OCI-LY7 (cell line): ENCODE results near the gene PPM1L. TPM values are rescaled to one million over a fixed set of nuclear protein-coding genes. Genes with fewer than 3 reads are reported as not detected.
"Not testable (repeated sequence)": the region's sequence is repeated elsewhere in the genome, so short reads cannot be mapped to it uniquely, and the experiment has no call there.

Experiments
- BruUV-seq: library from RNA; stranded (reverse); fragments of 400-500 nt; replicated peaks from 2 replicates; lab custom pipeline; 2021; lab: Mats Ljungman, UMichigan
- CTCF ChIA-PET: fragments of 300-600 bp; sonication (Branson Sonifier 250); formaldehyde crosslinking; loops from one replicate; lab custom pipeline; 2022; ENCODE audit warnings: antibody characterized with exemption; ENCODE audit not compliant: unreplicated experiment; lab: Charles Lee
- POLR2A ChIA-PET: fragments of 300-600 bp; sonication (Branson Sonifier 250); formaldehyde crosslinking; loops from one replicate; lab custom pipeline; 2022; ENCODE audit warnings: antibody characterized with exemption; lab: Charles Lee
- DNase-seq: peaks from one replicate; pipeline ENCODE4 v3.0.0-alpha.2; 2015; ENCODE audit warnings: low spot score
- H2AFZ ChIP-seq: fragments of 200-600 bp; sonication (generic), shearing (Covaris generic); 2 replicates; pipeline ENCODE4 v1.6.1; 2014; ENCODE audit warnings: mild to moderate bottlenecking, antibody characterized with exemption, low read length, moderate library complexity
- H3K27ac ChIP-seq: fragments of 200-600 bp; sonication (generic); 2 replicates; pipeline ENCODE4 v1.5.1; 2014; ENCODE audit warnings: mixed run types, low read depth, mild to moderate bottlenecking, moderate library complexity, low read length, inconsistent platforms; ENCODE audit not compliant: poor library complexity, severe bottlenecking
- H3K36me3 ChIP-seq: fragments of 200-600 bp; sonication (generic); 2 replicates; pipeline ENCODE4 v1.6.1; 2014; ENCODE audit warnings: mild to moderate bottlenecking, antibody characterized with exemption, low read length, moderate library complexity, mixed read lengths; ENCODE audit not compliant: insufficient read depth
- H3K4me1 ChIP-seq: fragments of 200-600 bp; sonication (generic); 2 replicates; pipeline ENCODE4 v1.5.1; 2014; ENCODE audit warnings: mild to moderate bottlenecking, low read length; ENCODE audit not compliant: insufficient read depth, poor library complexity, severe bottlenecking
- H3K4me2 ChIP-seq: fragments of 200-600 bp; sonication (generic); 2 replicates; pipeline ENCODE4 v1.6.1; 2014; ENCODE audit warnings: mild to moderate bottlenecking, low read length
- H3K4me3 ChIP-seq: fragments of 200-600 bp; sonication (generic); 2 replicates; pipeline ENCODE4 v1.5.1; 2014; ENCODE audit warnings: mild to moderate bottlenecking, low read depth, low read length; ENCODE audit not compliant: poor library complexity, severe bottlenecking
- H3K79me2 ChIP-seq: fragments of 200-600 bp; sonication (generic); 2 replicates; pipeline ENCODE4 v1.6.1; 2016; ENCODE audit warnings: low read depth, mild to moderate bottlenecking, low read length, moderate library complexity, mixed read lengths; ENCODE audit not compliant: insufficient read depth
- H3K9me2 ChIP-seq: fragments of 200-600 bp; sonication (generic); 2 replicates; pipeline ENCODE4 v1.6.1; 2016; ENCODE audit warnings: mild to moderate bottlenecking, low read length, mixed read lengths; ENCODE audit not compliant: insufficient read depth
- H3K9me3 ChIP-seq: fragments of 200-600 bp; sonication (generic); 2 replicates; pipeline ENCODE4 v1.6.1; 2014; ENCODE audit warnings: mild to moderate bottlenecking, mixed run types, low read length, mixed read lengths
- H4K20me1 ChIP-seq: fragments of 200-600 bp; sonication (generic); 2 replicates; pipeline ENCODE4 v1.6.1; 2014; ENCODE audit warnings: mild to moderate bottlenecking, antibody characterized with exemption, low read length, moderate library complexity, mixed read lengths; ENCODE audit not compliant: insufficient read depth
- EZH2phosphoT487 ChIP-seq: fragments of 200-600 bp; sonication (generic); IDR thresholded peaks from 2 replicates; pipeline ENCODE4 v1.6.1; 2018; ENCODE audit warnings: low read depth, borderline replicate concordance, mild to moderate bottlenecking, mixed run types, antibody characterized with exemption, low read length, moderate library complexity, mixed read lengths
- intact Hi-C: fragments of 100-400 bp; cut with micrococcal nuclease; formaldehyde crosslinking; loops from one replicate; pipeline ENCODE4 v1.10.0; 2022; ENCODE audit not compliant: unreplicated experiment
- total RNA-seq, 2 experiments: library from RNA; depleted of rRNA in 1 of 2; stranded (reverse); fragments of >200 nt in 1 of 2; shearing (Covaris generic) in 1 of 2; gene quantifications; 2 replicates each; pipeline ENCODE4 v1.2.3, GENCODE V29; 2014 to 2022
- TF ChIP-seq, protein P1 (sequence below): fragments of 200-600 bp; sonication (generic); conservative IDR thresholded peaks from 2 replicates; pipeline ENCODE4 v1.5.1; 2014; ENCODE audit warnings: mild to moderate bottlenecking, antibody characterized with exemption, low read length, moderate library complexity, mixed read lengths

PPM1L gene
- total RNA-seq, 2 experiments from 2014 or later: 10.3 to 14.7 TPM

DNA sequence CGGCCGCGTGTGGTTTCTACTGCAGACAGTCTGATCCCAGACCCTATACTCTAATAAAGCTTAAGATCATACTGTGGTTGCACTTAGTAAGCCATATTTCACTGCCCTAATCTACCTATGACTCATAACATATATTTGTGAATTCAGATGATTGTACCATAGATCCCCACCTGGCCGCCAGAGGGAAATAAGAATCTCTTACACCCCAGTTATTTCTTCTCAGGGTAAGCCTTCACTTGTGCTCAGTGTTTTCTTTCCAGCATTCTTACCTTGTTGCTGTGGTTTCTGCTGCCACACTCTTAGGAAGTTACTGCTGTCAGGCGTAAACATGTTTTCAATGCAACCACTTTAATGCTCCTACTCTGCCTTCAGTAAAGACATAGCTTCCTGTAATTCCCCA is 243.2 kb downstream of the PPM1L start:
- BruUV-seq: no TSS peak
- Histone ChIP-seq H3K4me1 (peaks cover 4% of the 10 kb centered on the region), H2AFZ (no peak overlapping the region), H3K79me2 (no peaks in the 10 kb centered on the region), H3K9me2 (no peaks in the 10 kb centered on the region), H3K36me3 (no peaks in the 10 kb centered on the region), H3K9me3 (no peaks in the 10 kb centered on the region), H3K4me2 (no peak overlapping the region), H4K20me1 (no peaks in the 10 kb centered on the region), H3K4me3 (no peak overlapping the region), H3K27ac (no peak overlapping the region)
- DNase-seq: peak; percentile 11
- ChIA-PET CTCF (no interaction called here), POLR2A (interaction anchor here (0.9 to 1.4 kb wide), 2 partner anchors 9 to 18 kb away, joined by 3 to 5 read pairs; no protein-coding TSS in a partner anchor)
- TF ChIP-seq, protein P1, sequence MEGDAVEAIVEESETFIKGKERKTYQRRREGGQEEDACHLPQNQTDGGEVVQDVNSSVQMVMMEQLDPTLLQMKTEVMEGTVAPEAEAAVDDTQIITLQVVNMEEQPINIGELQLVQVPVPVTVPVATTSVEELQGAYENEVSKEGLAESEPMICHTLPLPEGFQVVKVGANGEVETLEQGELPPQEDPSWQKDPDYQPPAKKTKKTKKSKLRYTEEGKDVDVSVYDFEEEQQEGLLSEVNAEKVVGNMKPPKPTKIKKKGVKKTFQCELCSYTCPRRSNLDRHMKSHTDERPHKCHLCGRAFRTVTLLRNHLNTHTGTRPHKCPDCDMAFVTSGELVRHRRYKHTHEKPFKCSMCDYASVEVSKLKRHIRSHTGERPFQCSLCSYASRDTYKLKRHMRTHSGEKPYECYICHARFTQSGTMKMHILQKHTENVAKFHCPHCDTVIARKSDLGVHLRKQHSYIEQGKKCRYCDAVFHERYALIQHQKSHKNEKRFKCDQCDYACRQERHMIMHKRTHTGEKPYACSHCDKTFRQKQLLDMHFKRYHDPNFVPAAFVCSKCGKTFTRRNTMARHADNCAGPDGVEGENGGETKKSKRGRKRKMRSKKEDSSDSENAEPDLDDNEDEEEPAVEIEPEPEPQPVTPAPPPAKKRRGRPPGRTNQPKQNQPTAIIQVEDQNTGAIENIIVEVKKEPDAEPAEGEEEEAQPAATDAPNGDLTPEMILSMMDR: 0 out of 2 replicates have a peak, but pooled peaks have one; percentile 24
- no peak for TF ChIP-seq EZH2phosphoT487
- intact Hi-C loops: no loop called here

GRCh38 chr3:161008086-161008485 is 252.1 kb downstream of the PPM1L start:
- Histone ChIP-seq H4K20me1 (no peaks in the 10 kb centered on the region), H3K36me3 (no peaks in the 10 kb centered on the region), H3K9me3 (0 out of 2 replicates have a peak, but pooled peaks cover 4% of the 10 kb centered on the region), H3K27ac (no peak overlapping the region), H3K79me2 (no peaks in the 10 kb centered on the region), H2AFZ (no peak overlapping the region), H3K4me2 (no peak overlapping the region), H3K4me3 (no peak overlapping the region), H3K9me2 (no peaks in the 10 kb centered on the region), H3K4me1 (no peaks in the 10 kb centered on the region)
- TF ChIP-seq, protein P1: no peak
- intact Hi-C loops: no loop called here
- BruUV-seq: no TSS peak
- ChIA-PET CTCF (no interaction called here), POLR2A (interaction anchor here (0.7 to 2.0 kb wide), 4 partner anchors 8 to 84 kb away, joined by 3 to 4 read pairs (median 3); no protein-coding TSS in a partner anchor)
- no peak for DNase-seq

GRCh38 chr3:161010151-161010550 is 254.1 kb downstream of the PPM1L start:
- POLR2A ChIA-PET: interaction anchor here (0.7 kb wide), 1 partner anchor 55 kb away, joined by 4 read pairs; no protein-coding TSS in a partner anchor

More at GRCh38 chr3:161010151-161010550, 254.1 kb downstream of the PPM1L start:
- H3K27ac ChIP-seq, intact Hi-C loops, H4K20me1 ChIP-seq, H2AFZ ChIP-seq, DNase-seq, H3K9me2 ChIP-seq, BruUV-seq, CTCF ChIA-PET, H3K36me3 ChIP-seq, H3K4me3 ChIP-seq, H3K4me2 ChIP-seq, H3K79me2 ChIP-seq: not testable (repeated sequence)
- peaks cover 14% of the 10 kb centered on the region; the same call in 1 of the 2 replicates for H3K9me3 ChIP-seq
- H3K4me1 ChIP-seq: peaks cover 13% of the 10 kb centered on the region
